Endothelial cell of umbilical vein (primary cell): ENCODE data around the gene USP36. TPM values are rescaled to one million over a fixed set of nuclear protein-coding genes. Genes with fewer than 3 reads are reported as not detected.
"Not testable (repeated sequence)": the region's sequence is repeated elsewhere in the genome, so short reads cannot be mapped to it uniquely, and the experiment has no call there.

Experiments used
- BruUV-seq: library from RNA; stranded (reverse); fragments of 400-500 nt; replicated peaks from 2 replicates; lab custom pipeline; 2021; lab: Mats Ljungman, UMichigan
- CTCF ChIA-PET: fragments of 300-600, 350-600 bp; sonication (Branson Sonifier 250); formaldehyde crosslinking; loops from one replicate; lab custom pipeline; 2021; ENCODE audit warnings: antibody characterized with exemption, inconsistent platforms; lab: Charles Lee
- POLR2A ChIA-PET: fragments of 300-600, 350-600 bp; sonication (Branson Sonifier 250); formaldehyde crosslinking; loops from one replicate; lab custom pipeline; 2021; ENCODE audit warnings: antibody characterized with exemption, inconsistent platforms; lab: Charles Lee
- DNase-seq: peaks from one replicate; pipeline ENCODE4 v3.0.0-alpha.2; 2011; ENCODE audit warnings: low read depth, low spot score
- FAIRE-seq: peaks from 2 replicates; lab custom pipeline; 2011; peaks lifted over from hg19 to GRCh38; lab: Jason Lieb, UNC
- H2AFZ ChIP-seq: 2 replicates; pipeline ENCODE4 v1.6.0; 2012; ENCODE audit warnings: low read depth, low read length, control low read depth, inconsistent platforms
- H3K27ac ChIP-seq: 2 replicates; pipeline ENCODE4 v1.5.1; 2011; ENCODE audit warnings: low read depth, mild to moderate bottlenecking, control low read depth, low read length, moderate library complexity; ENCODE audit not compliant: insufficient read depth
- H3K27me3 ChIP-seq, 2 experiments: 2 replicates each; pipeline versions ENCODE4 v1.6.0 to v1.6.1; 2011; ENCODE audit warnings: low read length in 2 of 2, mixed read lengths in 1 of 2; ENCODE audit not compliant: control insufficient read depth in 2 of 2, insufficient read depth in 2 of 2
- H3K36me3 ChIP-seq, 2 experiments: 2 replicates in 1 of 2; 3 replicates in 1 of 2; pipeline ENCODE4 v1.5.1; 2011; ENCODE audit warnings: low read length in 2 of 2, mild to moderate bottlenecking in 1 of 2, moderate library complexity in 1 of 2; ENCODE audit not compliant: control insufficient read depth in 2 of 2, insufficient read depth in 2 of 2; ENCODE audit errors: extremely low read depth in 1 of 2
- H3K4me1 ChIP-seq: 3 replicates; pipeline ENCODE4 v1.5.1; 2011; ENCODE audit warnings: mild to moderate bottlenecking, low read length; ENCODE audit not compliant: control insufficient read depth, insufficient read depth; ENCODE audit errors: extremely low read depth
- H3K4me2 ChIP-seq: 2 replicates; pipeline ENCODE4 v1.6.1; 2011; ENCODE audit warnings: low read length, control low read depth, mixed read lengths; ENCODE audit not compliant: insufficient read depth
- H3K4me3 ChIP-seq, 3 experiments: fragments of 200-600 bp in 1 of 3; sonication (generic), shearing (Covaris generic) in 1 of 3; replicated peaks in 1 of 3; 2 replicates each; pipeline ENCODE4 v1.5.1; 2011 to 2016; ENCODE audit warnings: control low read depth in 3 of 3, low read length in 3 of 3, mild to moderate bottlenecking in 2 of 3, inconsistent platforms in 1 of 3, low read depth in 1 of 3, moderate library complexity in 1 of 3; ENCODE audit not compliant: insufficient read depth in 1 of 3
- H3K79me2 ChIP-seq: 2 replicates; pipeline ENCODE4 v1.6.0; 2012; ENCODE audit warnings: low read length, inconsistent platforms; ENCODE audit not compliant: control insufficient read depth, insufficient read depth
- H3K9ac ChIP-seq: replicated peaks from 2 replicates; pipeline ENCODE3; 2011; ENCODE audit warnings: low read length, control low read depth; ENCODE audit not compliant: insufficient read depth; ENCODE audit errors: extremely low read depth
- H3K9me1 ChIP-seq: replicated peaks from 3 replicates; pipeline ENCODE4 v1.6.0; 2011; ENCODE audit warnings: mild to moderate bottlenecking, low read length; ENCODE audit not compliant: control insufficient read depth, insufficient read depth; ENCODE audit errors: extremely low read depth
- H3K9me3 ChIP-seq: replicated peaks from 2 replicates; pipeline ENCODE4 v1.5.1; 2012; ENCODE audit warnings: low read length, inconsistent platforms; ENCODE audit not compliant: control insufficient read depth, insufficient read depth
- H4K20me1 ChIP-seq: replicated peaks from 2 replicates; pipeline ENCODE3; 2011; ENCODE audit warnings: mild to moderate bottlenecking, low read length; ENCODE audit not compliant: control insufficient read depth, insufficient read depth; ENCODE audit errors: extremely low read depth
- EZH2 ChIP-seq: IDR thresholded peaks from 2 replicates; pipeline ENCODE4 v1.6.1; 2012; ENCODE audit warnings: borderline replicate concordance, low read depth, mild to moderate bottlenecking, moderate library complexity, low read length, inconsistent platforms; ENCODE audit not compliant: severe bottlenecking
- FOS ChIP-seq: IDR thresholded peaks from 2 replicates; pipeline ENCODE4 v1.6.1; 2011; ENCODE audit warnings: mild to moderate bottlenecking, low read length, moderate library complexity, borderline replicate concordance; ENCODE audit not compliant: insufficient read depth
- GATA2 ChIP-seq: IDR thresholded peaks from 2 replicates; pipeline ENCODE4 v1.7.0; 2011; ENCODE audit warnings: low read depth, mild to moderate bottlenecking, moderate library complexity, mixed read lengths, low read length; ENCODE audit not compliant: insufficient read length, insufficient read depth
- JUN ChIP-seq: IDR thresholded peaks from 2 replicates; pipeline ENCODE4 v1.6.1; 2011; ENCODE audit warnings: borderline replicate concordance, low read depth; ENCODE audit not compliant: insufficient read length, insufficient read depth
- MYC ChIP-seq: IDR thresholded peaks from one replicate; pipeline ENCODE4 v1.6.1; 2011; ENCODE audit warnings: mild to moderate bottlenecking, low read depth, low read length
- POLR2A ChIP-seq: IDR thresholded peaks from 2 replicates; pipeline ENCODE4 v1.6.1; 2012; ENCODE audit warnings: low read depth, mild to moderate bottlenecking, control low read depth, low read length
- POLR2AphosphoS5 ChIP-seq: IDR thresholded peaks from 2 replicates; pipeline ENCODE4 v1.6.1; 2012; ENCODE audit warnings: low read depth, mild to moderate bottlenecking, control low read depth, low read length, moderate library complexity; ENCODE audit not compliant: insufficient read depth
- dilution Hi-C: fragments of 300-500 bp; cut with MboI; formaldehyde crosslinking; loops from one replicate; pipeline ENCODE4 v1.15.0; 2019; ENCODE audit warnings: low sequenced_read_pairs; ENCODE audit not compliant: extremely low pct_ligation_motif_present
- intact Hi-C: fragments of 100-400 bp; cut with micrococcal nuclease; formaldehyde crosslinking; loops from one replicate; pipeline ENCODE4 v1.10.0; 2022
- polyA plus RNA-seq, 4 experiments: library from polyadenylated mRNA; depleted of rRNA in 3 of 4; stranded (reverse) in 3 of 4; unstranded in 1 of 4; fragments of >200 nt; gene quantifications; 2 replicates each; pipeline versions ENCODE4 v1.2.1 to v1.2.3, GENCODE V29; 2011 to 2012; ENCODE audit warnings: missing spikeins in 1 of 4
- total RNA-seq: library from RNA; stranded (reverse); gene quantifications from 2 replicates; pipeline ENCODE4 v1.2.3, GENCODE V29; 2021
- TF ChIP-seq, protein P1 (sequence below): IDR thresholded peaks from 2 replicates; pipeline ENCODE4 v1.6.1; 2011; ENCODE audit not compliant: insufficient read depth, insufficient read length
- TF ChIP-seq, protein P2 (sequence below), 2 donors: IDR thresholded peaks; 1 replicate in 1 of 2; 2 replicates in 1 of 2; pipeline ENCODE4 v1.5.1; 2011; ENCODE audit warnings: low read length in 2 of 2, mild to moderate bottlenecking in 2 of 2, moderate library complexity in 2 of 2, control low read depth in 1 of 2, inconsistent platforms in 1 of 2, low read depth in 1 of 2; ENCODE audit not compliant: insufficient read depth in 1 of 2; ENCODE audit errors: extremely low read depth in 1 of 2

USP36 gene
- total and polyA plus RNA-seq, 2 donors (not counting 3 experiments of a cell fraction or from before 2014, with no cell fraction given), result 29.8 to 46.6 TPM

DNA sequence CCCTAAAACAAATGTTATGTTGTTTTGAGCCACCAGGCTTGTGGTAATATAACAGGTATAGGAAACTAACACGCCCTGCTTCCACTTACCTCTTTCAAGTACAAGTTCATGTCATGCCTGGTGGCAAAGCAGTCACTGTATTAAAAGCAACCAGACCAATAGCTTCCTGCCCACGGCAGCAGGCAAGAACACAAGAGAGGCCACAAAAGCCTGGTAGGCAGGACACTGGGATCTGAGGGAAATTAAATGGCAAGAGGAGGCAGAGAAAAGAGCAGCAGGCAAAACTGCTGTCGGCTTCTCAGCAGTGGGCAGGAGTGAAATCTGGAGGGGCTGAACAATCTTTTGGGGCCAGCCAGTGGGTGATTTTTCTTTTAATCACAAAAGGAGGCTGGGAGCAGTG is 60.8 kb downstream of the USP36 start:
- Histone ChIP-seq H3K79me2 (peaks cover 19% of the 10 kb centered on the region), H3K9ac (no peak overlapping the region)

DNA sequence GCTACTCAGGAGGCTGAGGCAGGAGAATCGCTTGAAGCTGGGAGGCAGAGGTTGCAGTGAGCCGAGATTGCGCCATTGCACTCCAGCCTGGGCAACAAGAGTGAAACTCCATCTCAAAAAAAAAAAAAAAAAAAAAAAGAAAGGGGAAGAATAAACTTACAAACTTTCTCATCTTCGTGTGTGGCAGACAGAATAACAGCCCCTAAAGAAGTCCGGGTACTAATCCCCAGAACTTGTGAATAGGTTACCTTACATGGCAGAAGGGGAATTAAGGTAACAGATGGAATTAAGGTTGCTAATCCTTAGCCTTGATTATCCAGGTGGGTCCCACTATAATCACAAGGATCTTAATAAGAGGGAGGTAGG is 61.3 kb downstream of the USP36 start:
- BruUV-seq, dilution Hi-C loops, H3K9ac ChIP-seq, H3K9me3 ChIP-seq, POLR2A ChIA-PET, H2AFZ ChIP-seq, H3K4me3 ChIP-seq, H3K4me2 ChIP-seq, H3K27ac ChIP-seq, H3K27me3 ChIP-seq, H3K9me1 ChIP-seq, intact Hi-C loops, DNase-seq, FAIRE-seq, H3K36me3 ChIP-seq, H3K4me1 ChIP-seq, H4K20me1 ChIP-seq: not testable (repeated sequence)
- CTCF ChIA-PET, result interaction anchor here (0.7 kb wide), 1 partner anchor 282 kb away, joined by 3 read pairs; no protein-coding TSS in a partner anchor
- peaks cover 24% of the 10 kb centered on the region for H3K79me2 ChIP-seq

More for the DNA sequence above, 60.8 kb downstream of the USP36 start:
- ChIA-PET CTCF (interaction anchor here (1.1 kb wide), 1 partner anchor 11 kb away, joined by 3 read pairs; no protein-coding TSS in a partner anchor), POLR2A (no interaction called here)
- Histone ChIP-seq H4K20me1 (no peaks in the 10 kb centered on the region), H3K4me3 (no peak overlapping the region), H3K9me1 (no peaks in the 10 kb centered on the region), H3K4me2 (no peak overlapping the region), H3K9me3 (no peaks in the 10 kb centered on the region), H3K4me1 (peaks cover 4% of the 10 kb centered on the region), H3K36me3 (no peaks in the 10 kb centered on the region), H2AFZ (no peak overlapping the region), H3K27me3 (no peaks in the 10 kb centered on the region), H3K27ac (no peak overlapping the region)
- dilution Hi-C loops (no loop called here), intact Hi-C loops (loop anchor here (2.0 kb wide), 1 partner anchor 13 kb away; no protein-coding TSS in a partner anchor)
- no TSS peak for BruUV-seq
- FAIRE-seq, result no peak
- DNase-seq, result no peak
- TF ChIP-seq POLR2AphosphoS5 (no peak), POLR2A (no peak), MYC (no peak), FOS (no peak), GATA2 (no peak), EZH2 (no peak), JUN (no peak)
- TF ChIP-seq, protein P1, sequence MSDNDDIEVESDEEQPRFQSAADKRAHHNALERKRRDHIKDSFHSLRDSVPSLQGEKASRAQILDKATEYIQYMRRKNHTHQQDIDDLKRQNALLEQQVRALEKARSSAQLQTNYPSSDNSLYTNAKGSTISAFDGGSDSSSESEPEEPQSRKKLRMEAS, result no peak
- TF ChIP-seq, protein P2, sequence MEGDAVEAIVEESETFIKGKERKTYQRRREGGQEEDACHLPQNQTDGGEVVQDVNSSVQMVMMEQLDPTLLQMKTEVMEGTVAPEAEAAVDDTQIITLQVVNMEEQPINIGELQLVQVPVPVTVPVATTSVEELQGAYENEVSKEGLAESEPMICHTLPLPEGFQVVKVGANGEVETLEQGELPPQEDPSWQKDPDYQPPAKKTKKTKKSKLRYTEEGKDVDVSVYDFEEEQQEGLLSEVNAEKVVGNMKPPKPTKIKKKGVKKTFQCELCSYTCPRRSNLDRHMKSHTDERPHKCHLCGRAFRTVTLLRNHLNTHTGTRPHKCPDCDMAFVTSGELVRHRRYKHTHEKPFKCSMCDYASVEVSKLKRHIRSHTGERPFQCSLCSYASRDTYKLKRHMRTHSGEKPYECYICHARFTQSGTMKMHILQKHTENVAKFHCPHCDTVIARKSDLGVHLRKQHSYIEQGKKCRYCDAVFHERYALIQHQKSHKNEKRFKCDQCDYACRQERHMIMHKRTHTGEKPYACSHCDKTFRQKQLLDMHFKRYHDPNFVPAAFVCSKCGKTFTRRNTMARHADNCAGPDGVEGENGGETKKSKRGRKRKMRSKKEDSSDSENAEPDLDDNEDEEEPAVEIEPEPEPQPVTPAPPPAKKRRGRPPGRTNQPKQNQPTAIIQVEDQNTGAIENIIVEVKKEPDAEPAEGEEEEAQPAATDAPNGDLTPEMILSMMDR (IDR thresholded peaks at IDR 0.05; ENCODE audit: extremely low read depth in 1 of 2, insufficient read depth in 1 of 2, low read depth in 1 of 2, low read length in 2 of 2), result no peak
